ENCODE measurements around the gene DOK4. TPM values are rescaled to one million over a fixed set of nuclear protein-coding genes. Genes with fewer than 3 reads are reported as not detected.

The DOK4 gene
- total RNA-seq, 1 donor from 2014 or later = 0.73 TPM

DNA sequence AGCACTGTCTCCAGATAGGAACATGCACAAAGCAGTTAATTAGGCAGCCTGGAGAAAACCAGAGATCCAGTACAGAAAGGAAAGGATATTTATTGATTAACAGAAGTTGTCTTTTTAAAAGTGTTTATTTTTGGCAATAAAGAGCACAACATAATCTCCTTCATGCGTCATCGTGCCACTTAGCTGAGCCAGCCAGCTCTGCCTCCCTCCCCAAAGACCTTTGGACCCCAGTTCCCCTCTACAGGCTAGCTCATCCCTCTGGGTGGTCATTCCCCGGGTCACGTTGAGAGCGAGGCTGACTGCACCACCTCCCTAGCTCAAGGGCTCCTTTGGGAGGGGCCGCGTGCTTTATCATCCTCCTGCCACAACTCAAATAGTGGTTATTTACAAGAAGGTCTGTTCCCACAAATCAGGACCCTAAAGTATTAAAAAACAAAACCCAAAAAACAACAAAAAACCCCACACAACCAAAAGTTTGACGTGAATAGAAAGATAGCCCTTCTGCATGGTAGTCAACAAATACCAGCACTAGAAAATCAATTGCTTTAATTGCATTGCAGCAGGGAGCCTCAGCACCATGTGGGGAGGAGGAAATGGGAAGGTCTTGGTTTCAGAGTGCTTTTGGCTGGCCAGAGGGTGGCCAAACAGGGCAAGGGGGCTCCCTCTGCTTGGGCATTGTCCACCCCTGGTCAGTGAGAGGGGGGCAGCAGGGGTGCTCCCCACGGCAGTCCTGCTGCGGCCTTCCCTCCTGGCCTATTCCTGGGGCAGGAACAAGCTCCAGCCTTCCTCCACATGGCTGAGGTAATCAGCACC is 14.2 kb downstream of the DOK4 start:
- intact Hi-C loops (cut with micrococcal nuclease) = no loop called here
- POLR2A ChIA-PET = interaction anchor here (0.6 to 1.6 kb wide), 3 partner anchors 9 to 261 kb away, joined by 4 to 7 read pairs (median 6); partner anchors contain the start of gene POLR2C

DNA sequence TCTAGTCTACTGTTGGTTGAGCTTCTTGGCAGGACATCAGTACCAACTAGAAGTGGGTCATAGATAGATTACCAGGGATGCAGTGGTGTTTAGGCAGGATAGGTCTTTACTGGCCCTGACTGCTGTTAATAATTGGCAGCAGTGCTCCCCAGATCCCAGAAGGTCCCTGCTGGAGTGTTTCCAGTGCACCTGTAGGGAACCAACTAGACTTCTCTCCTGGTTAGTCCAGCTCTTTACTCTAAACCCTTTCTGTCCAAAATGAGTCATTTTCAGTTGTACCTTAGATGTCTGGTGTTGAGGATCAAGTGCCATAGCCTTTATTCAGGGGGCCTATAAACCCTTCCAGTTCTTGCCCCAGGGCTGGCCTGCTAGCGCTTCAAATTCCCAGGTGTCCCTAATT is 15.1 kb downstream of the DOK4 start:
- CTCF ChIA-PET = interaction anchor here (1.1 kb wide), 1 partner anchor 9 kb away, joined by 5 read pairs; the partner anchor contains the start of gene POLR2C
- no peak for ATAC-seq (ENCODE audit: low read depth)
- peaks cover 57% of the 10 kb centered on the region for H3K36me3 Mint-ChIP-seq (ENCODE audit: low read depth)

More for the DNA sequence above, 14.2 kb downstream of the DOK4 start:
- ATAC-seq (ENCODE audit: low read depth) (no peak), DNase-seq (no peak)
- CTCF ChIA-PET = interaction anchor here (1.6 kb wide), 1 partner anchor 48 kb away, joined by 6 read pairs; no protein-coding TSS in a partner anchor
- Mint-ChIP-seq H3K27me3 (no peaks in the 10 kb centered on the region), H3K9me3 (no peaks in the 10 kb centered on the region), H3K4me1 (peaks cover 14% of the 10 kb centered on the region), H3K4me3 (no peak overlapping the region), H3K36me3 (ENCODE audit: low read depth) (peaks cover 51% of the 10 kb centered on the region), H3K27ac (no peak overlapping the region)
- TF ChIP-seq CTCF (IDR thresholded peaks at IDR 0.05) = no peak

DNA sequence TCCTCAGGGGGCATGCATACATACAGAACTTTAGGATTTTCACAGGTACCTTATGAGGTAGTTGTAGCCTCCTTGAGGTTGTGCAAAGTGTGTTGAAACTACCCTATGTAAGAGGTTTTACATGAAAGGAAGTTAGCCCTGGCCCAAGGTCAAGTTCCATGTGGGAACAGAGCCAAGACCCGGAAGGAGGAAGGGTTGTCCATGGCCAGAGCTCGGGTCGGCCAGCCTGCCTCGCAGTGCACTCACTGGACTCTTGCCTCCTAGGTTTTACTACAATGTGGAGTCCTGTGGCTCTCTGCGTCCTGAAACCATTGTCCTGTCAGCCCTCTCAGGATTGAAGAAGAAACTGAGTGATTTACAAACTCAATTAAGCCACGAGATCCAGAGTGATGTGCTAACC is 15.6 kb downstream of the DOK4 start:
- Mint-ChIP-seq H3K27ac (no peak overlapping the region), H3K36me3 (ENCODE audit: low read depth) (peaks cover 62% of the 10 kb centered on the region), H3K27me3 (no peaks in the 10 kb centered on the region), H3K4me3 (no peak overlapping the region), H3K4me1 (peaks cover 6% of the 10 kb centered on the region), H3K9me3 (no peaks in the 10 kb centered on the region)
- no peak for ATAC-seq (ENCODE audit: low read depth)
- DNase-seq = no peak
- intact Hi-C loops (cut with micrococcal nuclease) = no loop called here
- no peak for TF ChIP-seq CTCF (IDR thresholded peaks at IDR 0.05)
- ChIA-PET POLR2A (interaction anchor here (1.2 kb wide), 1 partner anchor 8 kb away, joined by 7 read pairs; the partner anchor contains the start of gene POLR2C), CTCF (interaction anchor here (1.1 kb wide), 1 partner anchor 8 kb away, joined by 5 read pairs; the partner anchor contains the start of gene POLR2C)

More for the DNA sequence above, 15.1 kb downstream of the DOK4 start:
- TF ChIP-seq CTCF (IDR thresholded peaks at IDR 0.05) = no peak
- POLR2A ChIA-PET = interaction anchor here (1.2 kb wide), 1 partner anchor 9 kb away, joined by 7 read pairs; the partner anchor contains the start of gene POLR2C
- Mint-ChIP-seq H3K4me3 (no peak overlapping the region), H3K27ac (no peak overlapping the region), H3K9me3 (no peaks in the 10 kb centered on the region), H3K4me1 (peaks cover 11% of the 10 kb centered on the region), H3K27me3 (no peaks in the 10 kb centered on the region)
- DNase-seq = no peak
- intact Hi-C loops (cut with micrococcal nuclease) = no loop called here

DNA sequence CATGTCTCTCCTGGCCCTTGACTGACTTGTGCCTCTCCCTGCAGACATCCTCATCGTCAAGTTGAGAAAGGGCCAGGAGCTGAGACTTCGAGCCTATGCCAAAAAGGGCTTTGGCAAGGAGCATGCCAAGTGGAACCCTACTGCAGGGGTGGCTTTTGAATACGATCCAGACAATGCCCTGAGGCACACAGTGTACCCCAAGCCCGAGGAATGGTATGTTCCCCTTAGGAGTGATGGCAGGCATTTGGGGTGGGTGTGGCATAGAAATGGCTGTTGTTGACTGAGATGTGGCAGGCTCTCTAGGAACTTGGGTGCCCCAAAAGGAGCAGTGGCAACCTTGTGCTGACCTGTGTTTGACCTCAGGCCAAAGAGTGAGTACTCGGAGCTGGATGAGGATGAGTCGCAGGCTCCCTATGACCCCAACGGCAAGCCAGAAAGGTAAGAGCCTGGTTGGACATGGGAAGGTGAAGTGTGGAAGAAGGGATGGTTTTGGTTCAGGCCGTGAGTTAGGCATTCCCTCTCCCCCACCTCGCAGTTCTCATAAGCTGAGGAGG is 16.3 kb downstream of the DOK4 start:
- DNase-seq = no peak
- no peaks in the 10 kb centered on the region for H3K27me3 Mint-ChIP-seq
- H3K9me3 Mint-ChIP-seq = no peaks in the 10 kb centered on the region
- POLR2A ChIA-PET = no interaction called here
- peaks cover 6% of the 10 kb centered on the region for H3K4me1 Mint-ChIP-seq
- peaks cover 68% of the 10 kb centered on the region for H3K36me3 Mint-ChIP-seq (ENCODE audit: low read depth)
- ATAC-seq (ENCODE audit: low read depth) = no peak
- CTCF ChIA-PET = interaction anchor here (1.1 kb wide), 1 partner anchor 8 kb away, joined by 5 read pairs; the partner anchor contains the start of gene POLR2C
- intact Hi-C loops (cut with micrococcal nuclease) = no loop called here
- H3K4me3 Mint-ChIP-seq = no peak overlapping the region
- TF ChIP-seq CTCF (IDR thresholded peaks at IDR 0.05) = no peak
- no peak overlapping the region for H3K27ac Mint-ChIP-seq

DNA sequence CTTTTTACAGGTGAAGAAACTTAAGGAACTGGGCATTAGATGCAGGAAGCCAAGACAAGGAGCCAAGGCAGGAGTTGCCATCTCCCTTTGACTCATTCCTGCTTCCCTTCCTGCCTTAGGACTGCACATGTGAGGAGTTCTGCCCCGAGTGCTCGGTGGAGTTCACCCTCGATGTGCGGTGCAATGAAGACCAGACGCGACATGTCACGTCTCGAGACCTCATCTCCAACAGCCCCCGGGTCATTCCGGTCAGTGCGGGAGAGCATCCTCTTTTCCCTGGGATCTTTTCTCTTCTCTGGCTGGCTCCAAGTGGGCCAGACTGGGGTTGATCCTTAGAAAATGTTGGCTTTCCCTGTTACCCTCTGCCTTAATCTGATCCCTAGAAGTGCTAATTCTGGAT is 17.2 kb downstream of the DOK4 start:
- ATAC-seq (ENCODE audit: low read depth) = no peak
- H3K9me3 Mint-ChIP-seq = no peaks in the 10 kb centered on the region
- intact Hi-C loops (cut with micrococcal nuclease) = no loop called here
- no peak overlapping the region for H3K4me3 Mint-ChIP-seq
- H3K27ac Mint-ChIP-seq = no peak overlapping the region
- no peaks in the 10 kb centered on the region for H3K27me3 Mint-ChIP-seq
- ChIA-PET CTCF (no interaction called here), POLR2A (no interaction called here)
- peaks cover 77% of the 10 kb centered on the region for H3K36me3 Mint-ChIP-seq (ENCODE audit: low read depth)
- DNase-seq = no peak
- no peak for TF ChIP-seq CTCF (IDR thresholded peaks at IDR 0.05)
- H3K4me1 Mint-ChIP-seq = peaks cover 14% of the 10 kb centered on the region

All from activated B cell treated with CpG ODN at 0.5 μM for 24 hours (primary cell).